Measurements from ENCODE around the gene NKAIN1.

The NKAIN1 gene

GRCh38 chr1:31238612-31238985 is 1.1 kb downstream of the NKAIN1 start:
- H3K9ac ChIP-seq: no peak overlapping the region
- no peaks in the 10 kb centered on the region for H3K4me1 ChIP-seq
- H3K4me2 ChIP-seq (ENCODE audit: low read length): no peak overlapping the region
- H3K36me3 ChIP-seq (ENCODE audit: control insufficient read depth, insufficient read depth, low read length): no peaks in the 10 kb centered on the region
- no peak overlapping the region for H3K27ac ChIP-seq
- peaks cover 4% of the 10 kb centered on the region for H3K27me3 ChIP-seq (ENCODE audit: control insufficient read depth, insufficient read depth, low read length)
- H3K9me3 ChIP-seq (ENCODE audit: control insufficient read depth, low read length): no peaks in the 10 kb centered on the region
- H3K4me3 ChIP-seq (ENCODE audit: low read depth, low read length): no peak overlapping the region
- no peak overlapping the region for H2AFZ ChIP-seq
- TF ChIP-seq, protein P1, sequence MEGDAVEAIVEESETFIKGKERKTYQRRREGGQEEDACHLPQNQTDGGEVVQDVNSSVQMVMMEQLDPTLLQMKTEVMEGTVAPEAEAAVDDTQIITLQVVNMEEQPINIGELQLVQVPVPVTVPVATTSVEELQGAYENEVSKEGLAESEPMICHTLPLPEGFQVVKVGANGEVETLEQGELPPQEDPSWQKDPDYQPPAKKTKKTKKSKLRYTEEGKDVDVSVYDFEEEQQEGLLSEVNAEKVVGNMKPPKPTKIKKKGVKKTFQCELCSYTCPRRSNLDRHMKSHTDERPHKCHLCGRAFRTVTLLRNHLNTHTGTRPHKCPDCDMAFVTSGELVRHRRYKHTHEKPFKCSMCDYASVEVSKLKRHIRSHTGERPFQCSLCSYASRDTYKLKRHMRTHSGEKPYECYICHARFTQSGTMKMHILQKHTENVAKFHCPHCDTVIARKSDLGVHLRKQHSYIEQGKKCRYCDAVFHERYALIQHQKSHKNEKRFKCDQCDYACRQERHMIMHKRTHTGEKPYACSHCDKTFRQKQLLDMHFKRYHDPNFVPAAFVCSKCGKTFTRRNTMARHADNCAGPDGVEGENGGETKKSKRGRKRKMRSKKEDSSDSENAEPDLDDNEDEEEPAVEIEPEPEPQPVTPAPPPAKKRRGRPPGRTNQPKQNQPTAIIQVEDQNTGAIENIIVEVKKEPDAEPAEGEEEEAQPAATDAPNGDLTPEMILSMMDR (IDR thresholded peaks at IDR 0.05): no peak
- H3K79me2 ChIP-seq: no peaks in the 10 kb centered on the region

DNA sequence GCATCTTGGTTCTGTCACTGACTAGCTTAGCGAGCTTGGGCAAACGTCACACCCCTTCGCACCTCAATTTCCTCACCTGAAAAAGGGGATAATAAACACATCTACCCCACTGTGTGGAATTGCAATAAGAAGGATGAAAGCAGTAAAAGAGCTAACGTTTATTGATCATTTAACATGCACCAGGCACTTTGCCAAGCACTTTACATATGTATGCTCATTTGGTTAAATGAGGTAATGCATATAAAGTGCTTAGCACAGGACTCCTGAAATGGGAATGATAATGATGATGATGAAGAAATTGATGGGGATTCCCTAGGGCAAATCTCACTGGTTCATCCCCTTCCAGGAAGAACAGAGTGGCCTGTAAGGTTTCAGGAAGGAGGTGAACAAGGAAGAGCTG is 4.8 kb downstream of the NKAIN1 start:
- Histone ChIP-seq H3K79me2 (no peaks in the 10 kb centered on the region), H2AFZ (no peak overlapping the region)

DNA sequence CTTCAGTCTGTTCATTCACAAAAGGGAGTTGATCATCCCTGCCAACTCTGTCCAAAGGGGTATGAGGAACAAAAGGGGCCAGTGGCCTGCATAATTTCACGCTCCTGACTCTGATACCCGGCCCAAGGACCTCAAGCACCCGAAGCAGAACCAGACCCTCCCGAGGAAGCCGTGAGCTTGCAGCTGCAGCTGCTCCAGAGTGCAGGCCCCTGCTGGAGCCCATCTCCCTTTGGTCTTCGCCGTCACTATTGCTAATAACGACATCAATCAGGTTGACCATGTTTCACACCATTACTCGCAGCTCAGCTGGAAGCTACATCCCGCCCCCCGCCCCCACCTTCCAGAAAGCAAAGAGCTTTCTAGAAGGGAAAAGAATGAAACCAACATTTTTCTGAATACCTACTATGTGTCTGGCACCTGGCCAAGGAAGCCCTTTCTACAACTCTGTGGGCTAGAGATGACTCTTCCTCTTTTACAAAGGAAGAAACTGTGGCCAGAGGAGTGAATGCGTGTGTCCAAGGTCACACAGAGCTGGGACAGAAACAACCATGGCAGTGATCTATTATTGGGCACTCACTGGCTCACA is 5.5 kb downstream of the NKAIN1 start:
- Histone ChIP-seq H3K9ac (no peak overlapping the region), H3K9me3 (ENCODE audit: control insufficient read depth, low read length) (no peaks in the 10 kb centered on the region), H3K4me3 (ENCODE audit: low read depth, low read length) (no peak overlapping the region), H3K27ac (no peak overlapping the region), H3K4me1 (no peaks in the 10 kb centered on the region), H3K4me2 (ENCODE audit: low read length) (no peak overlapping the region), H2AFZ (no peak overlapping the region), H3K27me3 (ENCODE audit: control insufficient read depth, insufficient read depth, low read length) (no peaks in the 10 kb centered on the region), H3K36me3 (ENCODE audit: control insufficient read depth, insufficient read depth, low read length) (no peaks in the 10 kb centered on the region), H3K79me2 (no peaks in the 10 kb centered on the region)
- TF ChIP-seq, protein P1 (IDR thresholded peaks at IDR 0.05): no peak

More for the DNA sequence above, 4.8 kb downstream of the NKAIN1 start:
- Histone ChIP-seq H3K36me3 (ENCODE audit: control insufficient read depth, insufficient read depth, low read length) (no peaks in the 10 kb centered on the region), H3K27me3 (ENCODE audit: control insufficient read depth, insufficient read depth, low read length) (no peaks in the 10 kb centered on the region), H3K4me3 (ENCODE audit: low read depth, low read length) (no peak overlapping the region), H3K27ac (no peak overlapping the region), H3K4me2 (ENCODE audit: low read length) (no peak overlapping the region), H3K4me1 (no peaks in the 10 kb centered on the region), H3K9me3 (ENCODE audit: control insufficient read depth, low read length) (no peaks in the 10 kb centered on the region), H3K9ac (no peak overlapping the region)
- TF ChIP-seq, protein P1 (IDR thresholded peaks at IDR 0.05): no peak

- no peaks in the 10 kb centered on the region for H3K27me3 ChIP-seq (ENCODE audit: control insufficient read depth, insufficient read depth, low read length)
- TF ChIP-seq, protein P1 (IDR thresholded peaks at IDR 0.05): no peak
- no peak overlapping the region for H2AFZ ChIP-seq
- H3K4me2 ChIP-seq (ENCODE audit: low read length): no peak overlapping the region
- H3K79me2 ChIP-seq: no peaks in the 10 kb centered on the region
- H3K9me3 ChIP-seq (ENCODE audit: control insufficient read depth, low read length): no peaks in the 10 kb centered on the region
- H3K36me3 ChIP-seq (ENCODE audit: control insufficient read depth, insufficient read depth, low read length): no peaks in the 10 kb centered on the region
- H3K4me1 ChIP-seq: no peaks in the 10 kb centered on the region
- H3K4me3 ChIP-seq (ENCODE audit: low read depth, low read length): no peak overlapping the region
- H3K9ac ChIP-seq: no peak overlapping the region
- H3K27ac ChIP-seq: no peak overlapping the region
Measured at GRCh38 chr1:31232689-31233088, 7.0 kb downstream of the NKAIN1 start.

DNA sequence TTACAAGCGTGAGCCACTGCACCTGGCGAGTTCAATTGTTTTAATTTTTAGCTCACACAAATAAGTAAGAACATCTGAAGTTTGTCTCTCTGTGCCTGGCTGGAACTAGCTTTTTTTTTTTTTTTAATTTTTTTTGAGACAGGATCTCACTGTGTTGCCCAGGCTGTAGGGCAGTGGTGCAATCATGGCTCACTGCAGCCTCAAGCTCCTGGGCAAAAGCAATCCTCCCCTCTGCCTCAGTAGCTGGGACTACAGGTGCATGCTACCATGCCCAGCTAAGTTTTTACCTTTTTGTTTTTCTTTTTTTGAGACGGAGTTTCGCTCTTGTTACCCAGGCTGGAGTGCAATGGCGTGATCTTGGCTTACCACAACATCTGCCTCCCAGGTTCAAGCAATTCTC is 7.9 kb downstream of the NKAIN1 start:
- Histone ChIP-seq H3K4me3 (ENCODE audit: low read depth, low read length) (no peak overlapping the region), H3K4me2 (ENCODE audit: low read length) (no peak overlapping the region)

More for the DNA sequence above, 7.9 kb downstream of the NKAIN1 start:
- Histone ChIP-seq H3K9me3 (ENCODE audit: control insufficient read depth, low read length) (no peaks in the 10 kb centered on the region), H3K79me2 (no peaks in the 10 kb centered on the region), H3K27me3 (ENCODE audit: control insufficient read depth, insufficient read depth, low read length) (no peaks in the 10 kb centered on the region), H3K4me1 (no peaks in the 10 kb centered on the region), H3K36me3 (ENCODE audit: control insufficient read depth, insufficient read depth, low read length) (no peaks in the 10 kb centered on the region), H3K9ac (no peak overlapping the region), H2AFZ (no peak overlapping the region), H3K27ac (no peak overlapping the region)
- TF ChIP-seq, protein P1 (IDR thresholded peaks at IDR 0.05): no peak

All from parathyroid adenoma (tissue), 2 donors.